HG03469 (cell line): ENCODE data around the gene ALKBH6.
A peak's percentile ranks its signal among the peaks of the same experiment; 100 is the strongest.
"Not testable (repeated sequence)": the region's sequence is repeated elsewhere in the genome, so short reads cannot be mapped to it uniquely, and the experiment has no call there.

Source experiments
- ATAC-seq: cut with Tn5 transposase; IDR thresholded peaks from one replicate; pipeline ENCODE4 v1.9.1; 2021; ENCODE audit warnings: mild to moderate bottlenecking, moderate library complexity, moderate number of reproducible peaks; ENCODE audit not compliant: unreplicated experiment

Gene ALKBH6

GRCh38 chr19:36014012-36014924, at the start of gene ALKBH6:
ALKBH6 (minus strand) TSS chr19:36014213; CDS start chr19:36013397, 816 bp downstream.
- peak; percentile 88 for ATAC-seq

- ATAC-seq = no peak
Observed at GRCh38 chr19:36061367-36061766, 47.4 kb upstream of the ALKBH6 start.

- ATAC-seq = no peak
Observed at GRCh38 chr19:36060430-36060829, 46.4 kb upstream of the ALKBH6 start.

- ATAC-seq = no peak
Observed at GRCh38 chr19:36059180-36059910, 45.3 kb upstream of the ALKBH6 start.

- no peak for ATAC-seq
Observed at GRCh38 chr19:36058481-36059179, 44.6 kb upstream of the ALKBH6 start.

- peak; percentile 59 for ATAC-seq
Observed at GRCh38 chr19:36054733-36055686, 41.0 kb upstream of the ALKBH6 start, which contains the start of gene WDR62. WDR62 (plus strand) TSS chr19:36054897; CDS start chr19:36054972, 75 bp downstream.

- ATAC-seq = peak; percentile 66
Observed at GRCh38 chr19:36054119-36054732, 40.2 kb upstream of the ALKBH6 start, which contains the start of gene THAP8. THAP8 (minus strand) TSS chr19:36054285; CDS start chr19:36054217, 68 bp downstream.

GRCh38 chr19:36051637-36052036, 37.6 kb upstream of the ALKBH6 start:
- ATAC-seq = no peak

GRCh38 chr19:36051236-36051635, 37.2 kb upstream of the ALKBH6 start:
- ATAC-seq = no peak

GRCh38 chr19:36049080-36049698, 35.2 kb upstream of the ALKBH6 start:
- no peak for ATAC-seq

GRCh38 chr19:36047835-36048234, 33.8 kb upstream of the ALKBH6 start:
- no peak for ATAC-seq

GRCh38 chr19:36046443-36047050, 32.5 kb upstream of the ALKBH6 start:
- ATAC-seq = no peak

GRCh38 chr19:36043952-36044351, 29.9 kb upstream of the ALKBH6 start:
- ATAC-seq = no peak

GRCh38 chr19:36041831-36042230, 27.8 kb upstream of the ALKBH6 start:
- ATAC-seq = no peak

GRCh38 chr19:36041092-36041491, 27.1 kb upstream of the ALKBH6 start:
- ATAC-seq = not testable (repeated sequence)

GRCh38 chr19:36040495-36040894, 26.5 kb upstream of the ALKBH6 start:
- ATAC-seq = no peak

GRCh38 chr19:36032251-36033104, 18.5 kb upstream of the ALKBH6 start, which contains the start of gene CLIP3:
CLIP3 (minus strand) TSS chr19:36032873; CDS start chr19:36032357, 516 bp downstream.
- no peak for ATAC-seq
